ENCODE results near the gene PSD2. TPM values are rescaled to one million over a fixed set of nuclear protein-coding genes. Genes with fewer than 3 reads are reported as not detected.

Gene PSD2
- total RNA-seq, 1 donor from 2014 or later = 0.25 TPM

- Histone ChIP-seq H3K4me3 (ENCODE audit: insufficient read depth, low read depth, low read length) (no peak overlapping the region), H2AFZ (ENCODE audit: low read depth, low read length) (no peak overlapping the region), H3K4me1 (ENCODE audit: insufficient read depth, low read length) (peaks cover 3% of the 10 kb centered on the region), H3K9me3 (ENCODE audit: insufficient read depth, low read depth, low read length) (no peaks in the 10 kb centered on the region), H3K9ac (ENCODE audit: low read length) (no peak overlapping the region), H3K4me2 (ENCODE audit: low read length) (no peak overlapping the region), H3K27me3 (ENCODE audit: insufficient read depth, low read length) (peaks cover 9% of the 10 kb centered on the region), H3K79me2 (ENCODE audit: insufficient read depth, low read length) (no peaks in the 10 kb centered on the region), H3K36me3 (ENCODE audit: insufficient read depth, low read length) (no peaks in the 10 kb centered on the region), H3K27ac (ENCODE audit: low read depth, low read length) (no peak overlapping the region), H4K20me1 (ENCODE audit: insufficient read depth, low read length) (no peaks in the 10 kb centered on the region)
- DNase-seq (ENCODE audit: low read depth) (no peak), FAIRE-seq (no peak)
- peaks cover 4% of the 10 kb centered on the region for H3K4me1 Mint-ChIP-seq (ENCODE audit: low read depth, unreplicated experiment)
- H3K27ac Mint-ChIP-seq (ENCODE audit: unreplicated experiment) = no peak overlapping the region
- peaks cover 41% of the 10 kb centered on the region for H3K27me3 Mint-ChIP-seq (ENCODE audit: low read depth, unreplicated experiment)
- peaks cover 6% of the 10 kb centered on the region for H3K9me3 Mint-ChIP-seq (ENCODE audit: unreplicated experiment)
- H3K4me3 Mint-ChIP-seq (ENCODE audit: unreplicated experiment) = no peak overlapping the region
- no peak for TF ChIP-seq EZH2 (IDR thresholded peaks at IDR 0.05; ENCODE audit: insufficient read depth, low read length)
- TF ChIP-seq, protein P1, sequence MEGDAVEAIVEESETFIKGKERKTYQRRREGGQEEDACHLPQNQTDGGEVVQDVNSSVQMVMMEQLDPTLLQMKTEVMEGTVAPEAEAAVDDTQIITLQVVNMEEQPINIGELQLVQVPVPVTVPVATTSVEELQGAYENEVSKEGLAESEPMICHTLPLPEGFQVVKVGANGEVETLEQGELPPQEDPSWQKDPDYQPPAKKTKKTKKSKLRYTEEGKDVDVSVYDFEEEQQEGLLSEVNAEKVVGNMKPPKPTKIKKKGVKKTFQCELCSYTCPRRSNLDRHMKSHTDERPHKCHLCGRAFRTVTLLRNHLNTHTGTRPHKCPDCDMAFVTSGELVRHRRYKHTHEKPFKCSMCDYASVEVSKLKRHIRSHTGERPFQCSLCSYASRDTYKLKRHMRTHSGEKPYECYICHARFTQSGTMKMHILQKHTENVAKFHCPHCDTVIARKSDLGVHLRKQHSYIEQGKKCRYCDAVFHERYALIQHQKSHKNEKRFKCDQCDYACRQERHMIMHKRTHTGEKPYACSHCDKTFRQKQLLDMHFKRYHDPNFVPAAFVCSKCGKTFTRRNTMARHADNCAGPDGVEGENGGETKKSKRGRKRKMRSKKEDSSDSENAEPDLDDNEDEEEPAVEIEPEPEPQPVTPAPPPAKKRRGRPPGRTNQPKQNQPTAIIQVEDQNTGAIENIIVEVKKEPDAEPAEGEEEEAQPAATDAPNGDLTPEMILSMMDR (IDR thresholded peaks at IDR 0.05; ENCODE audit: insufficient read depth, low read depth, low read length) = no peak
- H3K36me3 Mint-ChIP-seq (ENCODE audit: low read depth, unreplicated experiment) = peaks cover 3% of the 10 kb centered on the region
Observed at GRCh38 chr5:139783436-139783965, 12.1 kb upstream of the PSD2 start.

DNA sequence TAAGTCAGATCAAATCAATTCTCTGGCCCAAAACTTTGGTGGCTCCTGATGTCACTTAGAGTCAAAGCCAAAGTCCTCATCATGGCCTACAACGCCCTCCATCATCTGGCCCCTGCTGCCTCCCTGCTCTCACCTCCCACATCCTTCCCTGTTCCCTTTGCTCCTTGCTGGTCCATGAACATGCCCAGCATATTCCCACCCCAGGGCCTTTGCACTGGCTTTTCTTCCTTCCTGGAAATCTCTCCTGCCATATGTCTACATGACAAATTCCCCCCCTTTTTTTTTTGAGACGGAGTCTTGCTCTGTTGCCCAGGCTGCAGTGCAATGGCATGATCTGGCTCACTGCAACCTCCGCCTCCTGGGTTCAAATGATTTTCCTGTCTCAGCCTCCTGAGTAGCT lies 11.1 kb upstream of the PSD2 start:
- no peak overlapping the region for H3K4me3 Mint-ChIP-seq (ENCODE audit: unreplicated experiment)
- TF ChIP-seq EZH2 (IDR thresholded peaks at IDR 0.05; ENCODE audit: insufficient read depth, low read length) = no peak
- TF ChIP-seq, protein P1 (IDR thresholded peaks at IDR 0.05; ENCODE audit: insufficient read depth, low read depth, low read length) = no peak
- H3K36me3 Mint-ChIP-seq (ENCODE audit: low read depth, unreplicated experiment) = peaks cover 3% of the 10 kb centered on the region
- Histone ChIP-seq H2AFZ (ENCODE audit: low read depth, low read length) (no peak overlapping the region), H3K9ac (ENCODE audit: low read length) (no peak overlapping the region), H3K36me3 (ENCODE audit: insufficient read depth, low read length) (no peaks in the 10 kb centered on the region), H3K4me2 (ENCODE audit: low read length) (no peak overlapping the region), H3K4me1 (ENCODE audit: insufficient read depth, low read length) (peaks cover 3% of the 10 kb centered on the region), H3K27me3 (ENCODE audit: insufficient read depth, low read length) (peaks cover 9% of the 10 kb centered on the region), H3K79me2 (ENCODE audit: insufficient read depth, low read length) (no peaks in the 10 kb centered on the region), H3K4me3 (ENCODE audit: insufficient read depth, low read depth, low read length) (no peak overlapping the region), H4K20me1 (ENCODE audit: insufficient read depth, low read length) (no peaks in the 10 kb centered on the region), H3K27ac (ENCODE audit: low read depth, low read length) (no peak overlapping the region), H3K9me3 (ENCODE audit: insufficient read depth, low read depth, low read length) (no peaks in the 10 kb centered on the region)
- no peak for FAIRE-seq
- H3K27me3 Mint-ChIP-seq (ENCODE audit: low read depth, unreplicated experiment) = peaks cover 46% of the 10 kb centered on the region
- no peak overlapping the region for H3K27ac Mint-ChIP-seq (ENCODE audit: unreplicated experiment)
- DNase-seq (ENCODE audit: low read depth) = no peak
- peaks cover 4% of the 10 kb centered on the region for H3K4me1 Mint-ChIP-seq (ENCODE audit: low read depth, unreplicated experiment)
- H3K9me3 Mint-ChIP-seq (ENCODE audit: unreplicated experiment) = peaks cover 6% of the 10 kb centered on the region

DNA sequence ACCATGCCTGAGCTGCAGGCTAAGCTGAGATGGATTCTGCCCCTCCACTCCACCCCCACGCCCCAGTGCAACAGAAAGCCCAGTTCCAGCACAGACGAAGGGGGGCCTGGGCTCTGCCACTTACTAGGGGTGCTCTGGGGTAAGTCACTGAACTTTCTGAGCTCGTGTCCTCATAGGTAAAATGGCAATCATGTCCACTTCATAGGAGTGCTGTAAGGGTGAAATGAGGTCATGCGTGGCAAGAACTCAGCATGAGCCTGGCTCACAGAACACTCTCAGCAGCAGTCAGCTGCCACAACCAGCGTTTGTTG lies 8.4 kb upstream of the PSD2 start:
- no peak overlapping the region for H3K27ac ChIP-seq (ENCODE audit: low read depth, low read length)
- no peak for FAIRE-seq
- Mint-ChIP-seq H3K36me3 (ENCODE audit: low read depth, unreplicated experiment) (peaks cover 3% of the 10 kb centered on the region), H3K27me3 (ENCODE audit: low read depth, unreplicated experiment) (peaks cover 51% of the 10 kb centered on the region), H3K4me3 (ENCODE audit: unreplicated experiment) (peak overlapping the region; percentile 94), H3K4me1 (ENCODE audit: low read depth, unreplicated experiment) (peaks cover 4% of the 10 kb centered on the region), H3K27ac (ENCODE audit: unreplicated experiment) (no peak overlapping the region), H3K9me3 (ENCODE audit: unreplicated experiment) (no peaks in the 10 kb centered on the region)
- no peak for DNase-seq (ENCODE audit: low read depth)
- no peaks in the 10 kb centered on the region for H3K9me3 ChIP-seq (ENCODE audit: insufficient read depth, low read depth, low read length)
- peak overlapping the region; percentile 100 for H3K4me2 ChIP-seq (ENCODE audit: low read length)
- no peaks in the 10 kb centered on the region for H4K20me1 ChIP-seq (ENCODE audit: insufficient read depth, low read length)
- H3K79me2 ChIP-seq (ENCODE audit: insufficient read depth, low read length) = no peaks in the 10 kb centered on the region
- peaks cover 3% of the 10 kb centered on the region for H3K4me1 ChIP-seq (ENCODE audit: insufficient read depth, low read length)
- TF ChIP-seq EZH2 (IDR thresholded peaks at IDR 0.05; ENCODE audit: insufficient read depth, low read length) = no peak
- no peak overlapping the region for H3K4me3 ChIP-seq (ENCODE audit: insufficient read depth, low read depth, low read length)
- no peak overlapping the region for H3K9ac ChIP-seq (ENCODE audit: low read length)
- peak overlapping the region; percentile 97 for H2AFZ ChIP-seq (ENCODE audit: low read depth, low read length)
- no peaks in the 10 kb centered on the region for H3K36me3 ChIP-seq (ENCODE audit: insufficient read depth, low read length)
- H3K27me3 ChIP-seq (ENCODE audit: insufficient read depth, low read length) = peaks cover 9% of the 10 kb centered on the region

All from astrocyte (in vitro differentiated cells and primary cell).